GM23248 (cell line): Measurements from ENCODE around the gene ZNF165.

Experiments used
- EZH2 ChIP-seq: fragments of 200-600 bp; sonication (generic); IDR thresholded peaks from 2 replicates; pipeline ENCODE4 v1.6.1; 2018; ENCODE audit warnings: antibody characterized with exemption, mild to moderate bottlenecking; ENCODE audit not compliant: insufficient read depth, poor library complexity, severe bottlenecking
- EZH2phosphoT487 ChIP-seq: fragments of 200-600 bp; sonication (generic); IDR thresholded peaks from 2 replicates; pipeline ENCODE4 v1.6.1; 2018; ENCODE audit warnings: antibody characterized with exemption, moderate library complexity, mild to moderate bottlenecking, low read depth; ENCODE audit not compliant: insufficient read depth

- TF ChIP-seq EZH2phosphoT487 (no peak), EZH2 (no peak)
These were observed 12.3 kb upstream of the ZNF165 start for GRCh38 chr6:28068067-28068466.
